Neutrophil (primary cell): ENCODE measurements around the gene RABGAP1L.

Experiments used
- H3K27ac ChIP-seq: fragments of 200-600 bp; sonication (generic); 2 replicates; pipeline ENCODE4 v1.5.1; 2016; ENCODE audit warnings: mild to moderate bottlenecking, moderate library complexity
- H3K27me3 ChIP-seq: fragments of 200-600 bp; sonication (generic); 2 replicates; pipeline ENCODE4 v1.6.0; 2016; ENCODE audit warnings: mild to moderate bottlenecking
- H3K36me3 ChIP-seq: fragments of 200-600 bp; sonication (generic); 2 replicates; pipeline ENCODE4 v1.5.1; 2017
- H3K4me1 ChIP-seq, 2 experiments: fragments of 200-600 bp in 1 of 2; sonication (generic) in 1 of 2; 1 replicate in 1 of 2; 2 replicates in 1 of 2; pipeline versions ENCODE4 v1.5.1 to v1.6.1; 2013 to 2016; ENCODE audit warnings: low read depth in 1 of 2, low read length in 1 of 2, mild to moderate bottlenecking in 1 of 2, moderate library complexity in 1 of 2; ENCODE audit not compliant: control insufficient read depth in 1 of 2, insufficient read depth in 1 of 2
- H3K4me3 ChIP-seq, 2 experiments: fragments of 200-600 bp in 1 of 2; sonication (generic) in 1 of 2; 1 replicate in 1 of 2; 2 replicates in 1 of 2; pipeline ENCODE4 v1.5.1; 2013 to 2016; ENCODE audit warnings: low read depth in 1 of 2, low read length in 1 of 2, mild to moderate bottlenecking in 1 of 2, moderate library complexity in 1 of 2
- H3K9me3 ChIP-seq: fragments of 200-600 bp; sonication (generic); 2 replicates; pipeline ENCODE4 v1.5.1; 2016
- CTCF ChIP-seq: fragments of 200-600 bp; sonication (generic); IDR thresholded peaks from 2 replicates; pipeline ENCODE4 v1.5.1; 2016; ENCODE audit warnings: antibody characterized with exemption

RABGAP1L gene

GRCh38 chr1:174946031-174946430 is 786.7 kb downstream of the RABGAP1L start:
- Histone ChIP-seq H3K27me3 (no peaks in the 10 kb centered on the region), H3K9me3 (no peaks in the 10 kb centered on the region), H3K4me1 (peaks cover 38 to 44% of the 10 kb centered on the region in 2 experiments), H3K36me3 (no peaks in the 10 kb centered on the region), H3K27ac (no peak overlapping the region), H3K4me3 (no peak overlapping the region)
- no peak for TF ChIP-seq CTCF

- H3K9me3 ChIP-seq = no peaks in the 10 kb centered on the region
- H3K4me3 ChIP-seq = no peak overlapping the region
- H3K36me3 ChIP-seq = no peaks in the 10 kb centered on the region
- H3K27ac ChIP-seq = no peak overlapping the region
- TF ChIP-seq CTCF = no peak
- peaks cover 18 to 23% of the 10 kb centered on the region in 2 experiments for H3K4me1 ChIP-seq
- H3K27me3 ChIP-seq = no peaks in the 10 kb centered on the region
These were observed 789.7 kb downstream of the RABGAP1L start for GRCh38 chr1:174949061-174949460.

- no peak for TF ChIP-seq CTCF
- no peak overlapping the region for H3K4me3 ChIP-seq
- H3K27ac ChIP-seq = no peak overlapping the region
- peaks cover 19 to 25% of the 10 kb centered on the region in 2 experiments for H3K4me1 ChIP-seq
- no peaks in the 10 kb centered on the region for H3K36me3 ChIP-seq
- H3K9me3 ChIP-seq = no peaks in the 10 kb centered on the region
- no peaks in the 10 kb centered on the region for H3K27me3 ChIP-seq
These were observed 790.3 kb downstream of the RABGAP1L start for GRCh38 chr1:174949645-174950044.

- Histone ChIP-seq H3K27me3 (no peaks in the 10 kb centered on the region), H3K4me3 (no peak overlapping the region), H3K4me1 (peaks cover 25 to 31% of the 10 kb centered on the region in 2 experiments), H3K27ac (peak overlapping the region; percentile 57), H3K9me3 (no peaks in the 10 kb centered on the region), H3K36me3 (no peaks in the 10 kb centered on the region)
- TF ChIP-seq CTCF = no peak
These were observed 794.2 kb downstream of the RABGAP1L start for GRCh38 chr1:174953285-174954072.

- H3K27me3 ChIP-seq = no peaks in the 10 kb centered on the region
- H3K4me1 ChIP-seq = peaks cover 25 to 31% of the 10 kb centered on the region in 2 experiments
- no peaks in the 10 kb centered on the region for H3K9me3 ChIP-seq
- no peak for TF ChIP-seq CTCF
- H3K4me3 ChIP-seq = no peak overlapping the region
- H3K36me3 ChIP-seq = no peaks in the 10 kb centered on the region
- H3K27ac ChIP-seq = peak overlapping the region; percentile 57
These were observed 794.7 kb downstream of the RABGAP1L start for GRCh38 chr1:174954073-174954460.
